ENCODE results near the gene MARK1. TPM values are rescaled to one million over a fixed set of nuclear protein-coding genes. Genes with fewer than 3 reads are reported as not detected.

The MARK1 gene
- total and polyA plus RNA-seq, 9 of the 15 experiments (the other 6 are each of a cell fraction or from before 2014, with no cell fraction given), result not detected

- no peak for TF ChIP-seq ZNF639 (CRISPR knock-in tag; conservative IDR thresholded peaks at IDR 0.05 in 1 of 2, IDR thresholded peaks at IDR 0.05 in 1 of 2)
- no peak for TF ChIP-seq MLLT1 (IDR thresholded peaks at IDR 0.05)
- TF ChIP-seq ZNF707 (CRISPR knock-in tag; conservative IDR thresholded peaks at IDR 0.05), result no peak
- no peak for TF ChIP-seq GABPB1 (CRISPR knock-in tag; IDR thresholded peaks at IDR 0.05)
- TF ChIP-seq HDGF (IDR thresholded peaks at IDR 0.05), result no peak
- no peak for TF ChIP-seq FOXA1 (IDR thresholded peaks at IDR 0.05; ENCODE audit: borderline replicate concordance)
- no peak for TF ChIP-seq ZFP91 (CRISPR knock-in tag; IDR thresholded peaks at IDR 0.05)
- TF ChIP-seq ARID4B (CRISPR knock-in tag; IDR thresholded peaks at IDR 0.05), result no peak
- TF ChIP-seq GATA2 (CRISPR knock-in tag; IDR thresholded peaks at IDR 0.05), result no peak
- TF ChIP-seq PTBP1 (IDR thresholded peaks at IDR 0.05; ENCODE audit: low read depth, low read length), result no peak
- no peak for TF ChIP-seq THRB (CRISPR knock-in tag; conservative IDR thresholded peaks at IDR 0.05)
Observed at GRCh38 chr1:220594356-220594755, 66.4 kb downstream of the MARK1 start (continued).

Data from K562 (cell line).